ENCODE measurements around the gene ACAA1. TPM values are rescaled to one million over a fixed set of nuclear protein-coding genes. Genes with fewer than 3 reads are reported as not detected.

ACAA1 gene
- total and polyA plus RNA-seq, 9 donors = 27.1 to 50.4 (median 42.7) TPM

DNA sequence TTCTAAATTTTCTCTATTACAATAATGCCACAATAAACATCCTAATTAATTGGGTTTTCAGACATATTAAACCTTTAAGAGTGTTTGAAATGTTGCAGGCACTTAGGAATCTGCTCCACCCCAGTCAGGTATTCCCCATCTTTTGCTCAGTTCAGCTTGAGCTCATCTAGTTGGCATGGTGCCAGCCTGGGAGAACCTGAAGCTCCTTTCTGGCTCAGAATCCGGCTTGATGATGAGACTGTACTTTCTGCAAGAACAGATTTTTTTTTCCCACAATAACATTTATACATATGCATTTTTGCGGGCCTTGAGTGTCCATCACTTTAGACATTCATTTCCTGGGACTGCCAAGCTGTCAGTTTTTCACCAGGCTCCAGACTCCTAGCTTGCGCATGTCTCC is 20.7 kb upstream of the ACAA1 start:
- no peak for DNase-seq
- intact Hi-C loops (cut with DNase I) = no loop called here
- Histone ChIP-seq H3K36me3 (no peaks in the 10 kb centered on the region), H3K27ac (no peak overlapping the region), H3K4me1 (ENCODE audit: insufficient read depth) (no peaks in the 10 kb centered on the region), H3K4me3 (no peak overlapping the region), H3K27me3 (no peaks in the 10 kb centered on the region), H3K9me3 (no peaks in the 10 kb centered on the region)
- WGBS, 3 donors = 73 to 84% (median 77%) methylated on average over 3 of the region's 3 CpGs
- TF ChIP-seq EP300 (IDR thresholded peaks at IDR 0.05) (no peak), POLR2A (IDR thresholded peaks at IDR 0.05) (no peak)
- TF ChIP-seq, protein P1, sequence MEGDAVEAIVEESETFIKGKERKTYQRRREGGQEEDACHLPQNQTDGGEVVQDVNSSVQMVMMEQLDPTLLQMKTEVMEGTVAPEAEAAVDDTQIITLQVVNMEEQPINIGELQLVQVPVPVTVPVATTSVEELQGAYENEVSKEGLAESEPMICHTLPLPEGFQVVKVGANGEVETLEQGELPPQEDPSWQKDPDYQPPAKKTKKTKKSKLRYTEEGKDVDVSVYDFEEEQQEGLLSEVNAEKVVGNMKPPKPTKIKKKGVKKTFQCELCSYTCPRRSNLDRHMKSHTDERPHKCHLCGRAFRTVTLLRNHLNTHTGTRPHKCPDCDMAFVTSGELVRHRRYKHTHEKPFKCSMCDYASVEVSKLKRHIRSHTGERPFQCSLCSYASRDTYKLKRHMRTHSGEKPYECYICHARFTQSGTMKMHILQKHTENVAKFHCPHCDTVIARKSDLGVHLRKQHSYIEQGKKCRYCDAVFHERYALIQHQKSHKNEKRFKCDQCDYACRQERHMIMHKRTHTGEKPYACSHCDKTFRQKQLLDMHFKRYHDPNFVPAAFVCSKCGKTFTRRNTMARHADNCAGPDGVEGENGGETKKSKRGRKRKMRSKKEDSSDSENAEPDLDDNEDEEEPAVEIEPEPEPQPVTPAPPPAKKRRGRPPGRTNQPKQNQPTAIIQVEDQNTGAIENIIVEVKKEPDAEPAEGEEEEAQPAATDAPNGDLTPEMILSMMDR (IDR thresholded peaks at IDR 0.05) = no peak

DNA sequence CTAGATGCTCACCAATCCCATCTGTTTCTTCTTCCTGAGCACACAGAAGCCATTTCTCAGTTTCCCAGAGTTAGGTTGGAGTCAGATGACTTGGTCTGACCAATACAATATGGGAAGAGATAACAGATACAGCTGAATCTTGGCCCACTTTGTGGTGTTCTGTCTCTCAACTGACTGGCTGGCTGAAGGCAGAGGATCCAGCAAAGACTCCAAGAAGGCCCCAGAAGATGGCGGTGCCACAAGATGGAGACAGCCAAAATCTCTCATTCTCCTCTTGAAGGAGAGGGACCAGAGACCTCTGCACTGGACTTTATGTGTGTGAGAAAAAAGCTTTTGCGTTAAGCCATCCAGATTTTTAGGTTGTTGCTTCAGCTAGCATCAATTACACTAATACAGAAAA is 20.2 kb upstream of the ACAA1 start:
- no peak for DNase-seq
- WGBS, 3 donors = 89 to 96% (median 95%) methylated on average over 2 of the region's 2 CpGs
- Histone ChIP-seq H3K36me3 (no peaks in the 10 kb centered on the region), H3K27me3 (no peaks in the 10 kb centered on the region), H3K4me1 (ENCODE audit: insufficient read depth) (no peaks in the 10 kb centered on the region), H3K4me3 (no peak overlapping the region), H3K9me3 (no peaks in the 10 kb centered on the region), H3K27ac (no peak overlapping the region)
- TF ChIP-seq POLR2A (IDR thresholded peaks at IDR 0.05) (no peak), EP300 (IDR thresholded peaks at IDR 0.05) (no peak)
- TF ChIP-seq, protein P1 (IDR thresholded peaks at IDR 0.05) = no peak
- intact Hi-C loops (cut with DNase I) = no loop called here

DNA sequence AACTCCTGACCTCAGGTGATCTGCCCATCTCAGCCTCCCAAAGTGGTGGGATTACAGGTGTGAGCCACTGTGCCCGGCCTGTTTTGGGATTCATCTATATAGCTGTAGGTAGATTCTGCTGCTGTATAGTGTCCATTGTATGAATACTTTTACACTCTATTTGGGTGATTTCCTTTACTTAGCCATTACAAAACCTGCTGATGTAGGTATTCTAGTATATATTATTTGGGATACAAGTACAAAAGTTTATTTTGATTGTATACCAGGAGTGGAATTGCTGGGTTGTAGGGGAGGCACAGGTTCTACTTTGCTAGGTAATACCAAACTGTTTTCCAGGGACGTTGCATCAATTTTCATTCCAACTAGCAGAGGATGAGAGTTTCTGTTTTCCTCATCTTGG is 18.9 kb upstream of the ACAA1 start:
- no peaks in the 10 kb centered on the region for H3K4me1 ChIP-seq (ENCODE audit: insufficient read depth)
- 81 to 87% (median 82%) methylated on average over 2 of the region's 2 CpGs for WGBS, 3 donors
- H3K27ac ChIP-seq = no peak overlapping the region
- no peak for TF ChIP-seq POLR2A (IDR thresholded peaks at IDR 0.05)
- no peak for TF ChIP-seq EP300 (IDR thresholded peaks at IDR 0.05)
- TF ChIP-seq, protein P1 (IDR thresholded peaks at IDR 0.05) = no peak
- no peak overlapping the region for H3K4me3 ChIP-seq
- no peaks in the 10 kb centered on the region for H3K36me3 ChIP-seq
- no peaks in the 10 kb centered on the region for H3K9me3 ChIP-seq
- H3K27me3 ChIP-seq = no peaks in the 10 kb centered on the region
- intact Hi-C loops (cut with DNase I) = no loop called here
- no peak for DNase-seq

DNA sequence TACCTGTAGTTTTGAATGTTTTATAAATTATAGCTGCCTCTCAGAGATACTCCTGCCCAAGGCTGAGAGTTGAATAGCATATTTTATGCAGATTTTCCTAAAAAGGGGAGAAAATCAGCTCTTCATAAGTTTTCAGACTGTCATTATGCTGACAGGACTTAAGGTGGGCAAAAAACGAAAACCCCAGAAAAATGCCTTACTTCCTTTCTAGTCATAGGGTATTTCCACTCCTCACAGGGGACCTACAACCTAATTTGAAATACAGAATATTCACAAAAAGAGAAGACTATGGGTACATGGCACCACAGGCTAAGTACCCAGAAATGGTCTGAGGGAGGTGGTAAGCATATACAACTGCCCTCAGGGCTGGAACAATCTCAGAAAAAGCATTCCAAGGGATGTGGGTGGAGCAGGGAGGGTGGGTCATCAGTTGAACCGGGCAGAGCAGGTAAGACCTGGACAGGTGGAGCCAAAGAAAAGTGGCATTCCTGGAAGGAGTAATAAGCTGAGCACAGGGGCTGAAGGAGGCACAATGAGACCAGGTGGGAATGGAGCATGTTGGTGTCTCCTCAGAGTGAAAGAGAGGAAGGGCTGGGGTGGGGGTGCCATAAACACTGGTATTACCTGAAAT is 17.8 kb upstream of the ACAA1 start:
- TF ChIP-seq EP300 (IDR thresholded peaks at IDR 0.05) (no peak), POLR2A (IDR thresholded peaks at IDR 0.05) (no peak)
- TF ChIP-seq, protein P1 (IDR thresholded peaks at IDR 0.05) = no peak
- Histone ChIP-seq H3K9me3 (no peaks in the 10 kb centered on the region), H3K4me3 (no peak overlapping the region), H3K36me3 (no peaks in the 10 kb centered on the region), H3K4me1 (ENCODE audit: insufficient read depth) (no peaks in the 10 kb centered on the region), H3K27me3 (no peaks in the 10 kb centered on the region), H3K27ac (no peak overlapping the region)
- intact Hi-C loops (cut with DNase I) = no loop called here
- no peak for DNase-seq
- WGBS, 3 donors = 57 to 69% (median 67%) methylated on average over 2 of the region's 2 CpGs

All from ovary (tissue), 9 donors.